GM19372 (cell line): ENCODE results near the gene LRRC26.

Experiments used
- ATAC-seq: cut with Tn5 transposase; IDR thresholded peaks from one replicate; pipeline ENCODE4 v1.9.1; 2021; ENCODE audit warnings: mild to moderate bottlenecking, low read depth, moderate library complexity; ENCODE audit not compliant: unreplicated experiment

LRRC26 gene

DNA sequence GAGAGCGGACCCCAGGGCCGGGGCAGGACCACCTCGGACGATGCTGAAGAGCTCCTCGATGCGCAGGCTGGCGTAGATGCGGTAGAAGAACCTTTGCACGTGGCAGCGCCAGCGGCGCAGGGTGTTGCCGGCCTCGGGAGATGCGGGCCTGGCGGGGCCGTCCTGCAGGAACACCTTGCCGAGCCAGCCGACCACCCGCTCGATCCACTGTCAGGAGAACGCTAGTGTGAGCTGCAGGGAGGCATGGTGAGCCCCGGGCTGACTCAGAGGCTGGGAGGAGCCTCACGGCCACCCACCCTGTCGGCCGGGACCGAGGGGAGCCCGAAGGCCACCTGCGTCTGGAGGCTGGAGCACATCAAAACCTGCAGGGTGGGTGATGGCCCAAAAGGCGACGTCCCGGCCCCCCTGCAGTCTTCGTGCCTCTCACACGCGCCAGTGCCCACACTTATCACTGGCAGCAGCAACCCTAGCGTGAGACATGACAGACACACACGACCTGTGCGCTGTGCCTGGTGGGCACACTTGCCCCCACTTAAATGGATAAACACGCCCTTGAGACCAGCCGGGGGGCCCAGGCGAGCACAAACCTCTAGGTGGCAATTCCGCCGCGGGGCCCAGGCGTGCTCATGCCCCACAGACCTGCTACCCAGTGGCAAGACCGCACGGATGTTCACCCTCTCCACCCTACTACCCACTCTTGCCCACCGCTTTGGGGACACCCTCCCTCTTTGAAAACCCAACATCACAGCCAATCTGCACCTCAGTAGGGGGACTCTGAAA, 15.2 kb upstream of the LRRC26 start:
- no peak for ATAC-seq

DNA sequence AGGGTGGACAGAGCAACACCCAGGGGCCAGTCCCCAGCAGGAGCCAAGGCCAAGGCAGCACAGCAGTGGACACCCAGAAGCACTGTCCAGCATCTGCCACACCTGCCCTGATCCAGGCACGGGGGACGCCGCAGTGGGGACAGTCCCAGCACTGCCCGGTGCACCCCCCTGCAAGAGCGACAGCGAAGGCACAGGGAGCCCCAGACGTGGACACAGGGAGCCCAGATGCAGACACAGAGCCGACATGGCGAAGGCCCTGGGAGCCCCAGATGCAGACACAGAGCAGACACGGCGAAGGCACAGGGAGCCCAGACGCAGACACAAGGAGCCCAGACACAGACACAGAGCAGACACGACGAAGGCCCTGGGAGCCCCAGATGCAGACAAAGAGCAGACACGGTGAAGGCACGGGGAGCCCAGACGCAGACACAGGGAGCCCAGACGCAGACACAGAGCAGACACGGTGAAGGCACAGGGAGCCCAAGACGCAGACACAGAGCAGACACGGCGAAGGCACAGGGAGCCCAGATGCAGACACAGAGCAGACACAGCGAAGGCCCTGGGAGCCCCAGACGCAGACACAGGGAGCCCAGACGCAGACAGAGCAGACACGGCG, 14.2 kb upstream of the LRRC26 start:
- no peak for ATAC-seq

DNA sequence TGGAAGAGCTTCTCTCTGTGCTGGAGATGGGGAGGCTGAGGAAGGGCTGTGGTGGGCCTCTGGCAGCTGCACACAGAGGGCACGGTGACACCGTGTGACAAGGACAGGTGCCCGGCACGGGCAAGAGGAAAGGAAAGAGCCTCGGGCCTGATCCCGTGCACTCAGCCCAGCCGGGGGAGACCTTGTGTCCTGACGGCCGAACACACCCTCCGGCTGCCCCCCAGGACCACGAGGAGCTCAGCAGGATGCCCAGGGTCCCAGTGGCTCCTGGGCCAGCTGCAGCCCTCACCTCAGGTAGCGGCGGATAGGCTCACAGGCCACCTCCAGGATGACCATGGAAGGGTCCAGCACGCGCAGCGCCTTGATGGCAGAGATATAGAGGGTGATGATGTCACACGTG, 13.0 kb upstream of the LRRC26 start:
- ATAC-seq = no peak

DNA sequence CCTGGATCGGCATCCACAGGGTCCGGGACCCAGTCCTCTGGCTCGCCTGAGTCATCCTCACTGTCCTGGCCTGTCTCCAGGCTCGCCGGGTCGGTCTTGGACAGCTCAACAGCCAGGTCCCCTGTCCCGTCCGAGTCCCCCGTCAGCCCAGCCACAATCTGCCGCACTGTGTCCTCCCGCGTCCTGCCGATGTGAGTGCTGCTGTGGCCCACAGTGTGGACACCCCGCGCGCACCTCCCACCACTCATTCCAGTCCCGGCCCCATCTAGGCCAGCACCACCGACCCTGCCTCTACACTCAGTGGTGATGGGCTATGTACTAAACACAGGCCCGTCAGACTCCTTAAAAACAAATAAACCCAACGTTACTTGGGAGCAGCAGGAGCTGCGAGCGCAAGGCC, 11.8 kb upstream of the LRRC26 start:
- no peak for ATAC-seq

- no peak for ATAC-seq
These were observed 10.6 kb upstream of the LRRC26 start for GRCh38 chr9:137180491-137180890.

DNA sequence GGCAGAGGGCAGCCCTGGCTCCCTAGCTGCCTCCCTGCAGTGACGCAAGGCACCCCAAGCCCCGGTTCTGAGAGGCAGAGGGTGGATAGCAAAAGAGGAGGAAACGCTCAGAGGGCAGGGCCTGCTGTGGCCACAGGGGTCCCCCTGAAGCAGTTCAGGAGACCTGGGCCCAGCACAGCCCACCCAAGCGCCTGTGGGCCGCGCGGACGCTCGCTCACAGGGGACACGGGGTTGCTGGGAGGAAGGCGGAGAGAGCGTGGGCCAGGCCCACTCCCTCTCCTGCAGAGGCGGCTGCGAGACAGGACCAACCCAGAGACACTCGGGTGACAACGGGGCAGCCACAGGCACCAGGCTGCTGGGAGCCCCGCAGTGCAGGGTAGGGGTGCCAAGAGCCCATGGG, 9.9 kb upstream of the LRRC26 start:
- no peak for ATAC-seq

DNA sequence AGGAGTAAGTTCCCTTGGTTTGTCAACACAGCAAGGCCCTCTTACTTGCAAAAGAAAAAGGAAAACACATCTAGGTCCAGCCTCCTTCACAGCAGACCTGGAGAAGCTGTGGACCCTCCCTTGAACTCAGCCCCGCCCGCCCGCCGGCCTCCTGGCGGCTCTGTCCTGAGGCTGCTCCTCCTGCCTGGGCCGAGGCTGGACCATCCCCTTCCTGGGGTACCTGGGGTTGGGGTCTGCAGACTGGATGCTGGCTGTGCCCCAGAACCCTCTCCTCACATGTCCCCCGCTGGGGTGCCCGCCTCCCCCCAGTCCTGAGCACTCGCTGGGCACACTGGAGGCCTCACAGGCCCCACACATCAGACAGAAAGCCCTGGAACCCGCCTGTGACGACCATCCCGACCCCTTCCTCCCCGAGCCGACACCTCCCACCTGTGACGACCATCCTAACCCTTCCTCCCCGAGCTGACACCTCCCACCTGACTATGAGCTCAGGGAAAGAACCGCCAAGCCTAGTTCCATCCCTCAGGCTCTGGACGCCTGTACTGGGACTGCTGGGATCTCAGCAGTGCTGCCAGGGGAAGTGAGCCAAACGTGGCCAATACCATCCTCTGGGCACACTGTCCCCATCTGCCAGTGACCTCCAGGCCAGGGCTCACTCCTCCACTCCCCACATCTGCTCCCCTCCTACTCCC, 9.2 kb upstream of the LRRC26 start:
- no peak for ATAC-seq

DNA sequence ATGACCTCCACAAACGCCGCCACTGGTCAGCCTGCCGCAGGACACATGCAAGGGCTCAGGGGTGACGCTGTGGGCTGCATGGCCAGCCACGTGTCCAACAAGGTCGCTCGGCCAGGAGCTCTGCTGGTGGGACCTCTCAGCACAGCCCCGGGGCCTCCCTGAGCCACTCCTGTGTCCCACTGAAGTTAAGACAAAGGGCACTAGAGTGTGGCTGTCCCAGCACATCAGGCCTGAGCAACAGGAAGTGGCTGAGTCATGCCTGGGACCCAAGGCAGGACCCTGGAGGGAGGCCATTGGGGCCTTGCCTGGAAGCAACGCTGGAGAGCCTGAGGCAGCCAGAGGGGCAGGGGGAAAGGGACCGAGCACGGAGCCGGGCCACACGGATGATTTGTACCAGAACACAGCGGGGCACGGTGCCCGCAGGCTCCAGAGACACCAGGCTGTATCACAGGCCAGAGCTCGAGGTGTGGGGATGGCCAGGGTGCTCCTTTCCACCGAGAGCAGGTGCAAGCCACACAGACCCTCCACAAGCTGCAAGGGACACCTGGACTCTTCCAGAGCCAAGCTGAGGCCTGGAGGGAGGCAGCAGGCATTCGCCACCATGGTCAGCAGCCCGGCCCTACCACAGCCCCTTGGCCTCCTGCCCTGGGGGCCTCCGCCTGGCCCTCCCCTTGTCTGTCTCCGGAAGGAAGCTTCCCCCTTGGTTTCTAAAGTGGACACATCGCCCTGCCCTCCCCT, 8.5 kb upstream of the LRRC26 start:
- no peak for ATAC-seq

DNA sequence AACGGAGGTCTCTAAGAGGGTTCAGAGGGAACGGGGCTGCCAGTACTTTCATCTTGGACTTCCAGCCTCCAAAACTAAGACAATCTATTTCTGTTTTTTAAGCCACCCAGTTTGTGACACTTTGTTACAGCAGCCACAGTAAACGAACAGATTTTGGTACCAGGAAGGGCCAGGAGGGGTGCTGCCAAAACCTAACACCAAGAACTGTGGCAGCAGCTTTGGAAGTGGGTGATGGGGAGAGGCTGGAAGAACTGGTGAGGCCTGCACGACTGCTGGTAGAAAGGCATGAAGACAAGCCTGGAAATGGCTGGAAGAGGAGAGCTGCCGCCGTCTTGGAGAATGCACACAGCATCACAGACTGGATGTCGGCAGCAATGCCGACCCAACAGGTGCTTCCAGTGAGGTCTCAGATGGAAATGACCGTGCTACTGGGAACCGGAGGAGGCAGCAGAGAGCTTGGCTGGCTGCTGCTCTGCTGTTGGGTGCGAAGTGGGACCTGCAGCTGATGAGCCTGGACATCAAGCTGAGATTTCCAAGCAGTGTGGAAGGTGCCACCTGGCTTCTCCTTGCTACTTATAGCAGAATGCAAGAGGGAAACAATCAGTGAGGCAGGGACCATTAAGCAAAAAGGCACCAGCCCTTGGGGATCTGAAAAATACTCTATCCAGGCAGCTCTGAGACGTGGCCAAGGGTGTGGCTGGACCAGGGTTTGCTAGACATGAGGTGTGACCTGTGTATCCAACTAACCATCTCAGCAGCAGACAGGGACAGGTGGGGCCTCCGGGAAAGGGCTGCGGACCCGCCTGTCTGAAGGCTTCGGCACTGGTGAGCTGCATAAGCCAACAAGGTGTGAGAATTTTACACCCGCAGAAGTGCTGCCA, 6.7 kb upstream of the LRRC26 start:
- no peak for ATAC-seq

GRCh38 chr9:137175345-137175961, 5.6 kb upstream of the LRRC26 start:
- ATAC-seq = no peak

- ATAC-seq = no peak
These were observed 5.0 kb upstream of the LRRC26 start for GRCh38 chr9:137174722-137175293.

DNA sequence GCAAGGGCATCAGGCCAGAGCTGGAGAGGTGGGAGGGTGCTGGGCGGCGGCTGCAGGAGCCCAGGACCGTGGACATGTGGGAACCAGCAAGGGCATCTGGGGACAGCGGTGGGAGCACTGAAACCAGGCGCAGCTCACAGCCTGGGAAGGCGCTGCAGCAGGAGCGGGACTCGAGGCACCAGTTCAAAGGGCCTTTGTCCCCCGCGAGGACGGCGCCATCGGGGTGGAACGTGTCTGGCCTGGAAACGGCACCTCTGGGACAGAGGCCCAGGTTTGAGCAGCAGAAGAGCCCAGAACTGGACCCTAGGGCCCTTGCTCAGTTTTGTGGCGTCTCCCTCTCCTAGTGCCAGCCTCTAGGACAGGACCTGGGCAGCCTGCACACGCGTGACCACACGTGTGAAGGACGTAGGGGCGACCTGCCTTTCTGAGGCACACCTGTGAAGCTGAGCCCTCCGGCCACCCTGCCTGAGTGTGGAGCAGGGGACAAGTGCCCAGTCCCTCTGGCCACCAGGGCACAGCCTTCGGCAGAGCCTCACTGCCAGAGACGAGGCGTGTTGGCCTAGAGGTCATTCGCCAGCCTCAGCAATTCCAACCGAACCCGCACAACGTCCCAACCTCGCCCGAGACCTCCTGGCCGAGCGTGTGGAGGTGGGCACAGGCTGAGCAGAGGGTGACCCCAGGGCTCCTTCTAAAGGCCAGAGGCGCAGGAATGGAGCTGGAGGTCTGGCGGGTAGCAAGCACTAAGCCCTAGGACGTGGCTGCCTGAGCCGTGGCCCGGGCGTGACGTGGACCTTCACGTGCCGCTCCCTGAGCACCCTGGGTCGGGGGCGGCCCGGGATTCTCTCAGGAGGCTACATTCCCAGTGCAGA, 4.2 kb upstream of the LRRC26 start:
- ATAC-seq = no peak

DNA sequence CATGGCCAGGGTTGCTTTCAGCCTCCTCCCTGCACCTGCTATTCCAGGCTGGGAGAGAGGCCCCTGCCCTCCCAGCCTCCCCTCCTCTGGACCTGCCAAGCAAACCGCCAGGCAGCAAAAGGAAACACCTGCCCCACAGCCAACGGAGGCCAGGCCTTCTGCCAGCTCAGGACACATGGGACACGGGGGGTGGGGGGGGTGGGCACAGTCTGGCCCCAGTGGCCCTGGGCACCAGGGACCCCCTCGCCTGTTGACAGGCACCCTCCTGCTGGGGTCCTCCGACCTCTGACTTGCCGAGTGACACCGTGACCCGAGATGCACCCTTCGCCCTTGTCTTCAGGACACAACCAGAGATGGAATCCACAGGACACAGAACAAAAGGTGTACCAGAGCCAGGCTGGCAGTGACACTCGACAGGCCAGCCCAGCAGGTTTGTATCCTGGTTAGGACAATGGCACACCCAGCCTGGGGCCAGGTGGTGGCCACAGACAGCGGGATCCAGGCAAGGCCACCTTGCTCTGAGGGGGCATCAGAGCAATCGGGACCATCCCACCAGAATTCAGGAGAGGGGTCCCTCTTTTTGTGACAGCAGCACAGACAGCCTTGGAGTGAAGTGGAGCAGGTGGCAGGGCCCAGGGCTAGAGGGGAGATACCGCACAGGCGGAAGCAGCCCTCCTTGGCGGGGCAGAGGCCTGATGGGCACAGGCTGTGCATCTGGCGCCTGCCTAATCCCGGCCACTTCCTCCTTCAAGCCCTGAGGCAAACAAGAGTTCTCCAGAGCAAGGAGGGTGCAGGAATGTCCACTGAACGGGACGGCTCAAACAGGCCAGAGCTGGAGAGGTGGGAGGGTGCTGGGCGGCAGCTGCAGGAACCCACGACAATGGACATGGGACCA, 3.3 kb upstream of the LRRC26 start:
- ATAC-seq = no peak

DNA sequence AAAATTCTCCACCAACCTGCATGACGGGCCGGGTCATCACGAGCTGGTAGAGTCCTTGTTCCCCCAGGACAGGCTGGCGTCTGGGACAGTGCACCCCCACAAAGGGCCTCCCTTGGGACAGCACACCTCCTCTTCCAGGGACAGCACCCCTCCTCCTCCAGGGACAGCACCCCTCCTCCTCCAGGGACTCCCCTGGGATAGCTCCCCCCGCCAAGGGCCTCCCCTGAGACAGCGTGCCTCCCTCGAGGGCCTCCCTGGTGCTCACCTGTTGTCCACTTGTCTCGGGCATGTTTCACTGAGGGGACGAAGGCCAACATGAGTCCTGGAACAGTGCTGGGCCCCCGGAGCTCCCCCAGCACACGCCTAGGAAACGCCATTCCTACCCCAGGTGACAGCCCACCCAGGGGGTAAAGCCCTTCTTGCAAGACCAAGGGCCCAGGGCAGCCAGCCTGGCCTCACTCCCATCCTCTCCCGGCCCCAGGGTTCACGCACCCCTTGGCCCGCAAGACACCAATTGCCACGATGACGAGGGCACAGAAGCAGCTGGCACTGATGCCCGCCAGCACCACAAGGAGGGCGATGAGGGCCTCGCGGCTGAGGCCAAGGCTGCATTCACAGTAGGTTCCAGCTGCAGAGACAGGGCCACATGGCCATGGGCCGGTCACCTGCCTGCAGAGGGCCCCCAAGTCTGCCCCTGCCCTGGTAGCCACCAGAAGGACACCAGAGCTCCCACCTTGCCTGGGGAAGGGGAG, 1.5 kb upstream of the LRRC26 start:
- no peak for ATAC-seq

- ATAC-seq = no peak
These were observed 766 bp upstream of the LRRC26 start for GRCh38 chr9:137170486-137171148.
